H7 (cell line): Measurements from ENCODE around the gene NHLRC4. TPM values are rescaled to one million over a fixed set of nuclear protein-coding genes. Genes with fewer than 3 reads are reported as not detected.

ENCODE experiments used
- DNase-seq: peaks from one replicate; pipeline ENCODE4 v3.0.0; 2012
- H3K27me3 ChIP-seq: 2 replicates; pipeline ENCODE4 v1.6.0; 2011; ENCODE audit warnings: mild to moderate bottlenecking, low read length; ENCODE audit not compliant: control insufficient read depth, insufficient read depth
- H3K36me3 ChIP-seq: replicated peaks from 2 replicates; pipeline ENCODE4 v1.5.1; 2011; ENCODE audit warnings: low read length; ENCODE audit not compliant: control insufficient read depth, insufficient read depth
- H3K4me3 ChIP-seq: 2 replicates; pipeline ENCODE4 v1.5.1; 2011; ENCODE audit warnings: low read depth, mild to moderate bottlenecking, control low read depth, low read length, moderate library complexity; ENCODE audit not compliant: insufficient read depth
- total RNA-seq: library from RNA; depleted of rRNA; stranded (reverse); fragments of >200 nt; shearing (Covaris generic); gene quantifications from 2 replicates; pipeline ENCODE4 v1.2.3, GENCODE V29; 2014

NHLRC4 gene
- total RNA-seq, 1 experiment from 2014 or later: 1.1 TPM

- H3K4me3 ChIP-seq: no peak overlapping the region
These were observed 12.0 kb upstream of the NHLRC4 start for GRCh38 chr16:554640-555365.

GRCh38 chr16:555528-556473, 11.0 kb upstream of the NHLRC4 start:
- peak; percentile 81 for DNase-seq
- Histone ChIP-seq H3K36me3 (no peaks in the 10 kb centered on the region), H3K27me3 (peaks cover 17% of the 10 kb centered on the region), H3K4me3 (no peak overlapping the region)

More at GRCh38 chr16:554640-555365, 12.0 kb upstream of the NHLRC4 start:
- H3K27me3 ChIP-seq: peaks cover 11% of the 10 kb centered on the region
- DNase-seq: peak; percentile 76
- no peaks in the 10 kb centered on the region for H3K36me3 ChIP-seq

GRCh38 chr16:556474-557173, 10.2 kb upstream of the NHLRC4 start:
- peak; percentile 82 for DNase-seq
- H3K27me3 ChIP-seq: peaks cover 25% of the 10 kb centered on the region
- H3K36me3 ChIP-seq: no peaks in the 10 kb centered on the region

GRCh38 chr16:557463-558297, 9.1 kb upstream of the NHLRC4 start:
- DNase-seq: peak; percentile 72
- Histone ChIP-seq H3K4me3 (no peak overlapping the region), H3K27me3 (peaks cover 26% of the 10 kb centered on the region)

More at GRCh38 chr16:556474-557173, 10.2 kb upstream of the NHLRC4 start:
- H3K4me3 ChIP-seq: no peak overlapping the region

GRCh38 chr16:558298-559020, 8.3 kb upstream of the NHLRC4 start:
- peak; percentile 75 for DNase-seq
- Histone ChIP-seq H3K27me3 (peaks cover 26% of the 10 kb centered on the region), H3K36me3 (no peaks in the 10 kb centered on the region), H3K4me3 (no peak overlapping the region)

More at GRCh38 chr16:557463-558297, 9.1 kb upstream of the NHLRC4 start:
- H3K36me3 ChIP-seq: no peaks in the 10 kb centered on the region

GRCh38 chr16:559021-559380, 7.8 kb upstream of the NHLRC4 start:
- Histone ChIP-seq H3K27me3 (peaks cover 26% of the 10 kb centered on the region), H3K4me3 (no peak overlapping the region), H3K36me3 (no peaks in the 10 kb centered on the region)
- no peak for DNase-seq

GRCh38 chr16:559411-560203, 7.2 kb upstream of the NHLRC4 start:
- Histone ChIP-seq H3K36me3 (no peaks in the 10 kb centered on the region), H3K4me3 (peak overlapping the region; percentile 28; the same call in 1 of the 2 replicates), H3K27me3 (peaks cover 26% of the 10 kb centered on the region)
- peak; percentile 92 for DNase-seq

GRCh38 chr16:560204-560700, 6.6 kb upstream of the NHLRC4 start, which contains the start of gene PRR35:
PRR35 (plus strand) TSS chr16:560394; CDS start chr16:563295, 2,901 bp downstream.
- peaks cover 26% of the 10 kb centered on the region for H3K27me3 ChIP-seq
- H3K4me3 ChIP-seq: peak within 1 kb of the TSS; percentile 29
- DNase-seq: peak; percentile 88

GRCh38 chr16:560701-561412, 5.9 kb upstream of the NHLRC4 start:
- peak; percentile 94 for DNase-seq
- H3K36me3 ChIP-seq: no peaks in the 10 kb centered on the region
- H3K27me3 ChIP-seq: peaks cover 26% of the 10 kb centered on the region
- no peak overlapping the region for H3K4me3 ChIP-seq

More at GRCh38 chr16:560204-560700, 6.6 kb upstream of the NHLRC4 start, which contains the start of gene PRR35:
- H3K36me3 ChIP-seq: no peaks in the 10 kb centered on the region

GRCh38 chr16:561413-561794, 5.4 kb upstream of the NHLRC4 start:
- DNase-seq: no peak
- Histone ChIP-seq H3K4me3 (no peak overlapping the region), H3K27me3 (peaks cover 26% of the 10 kb centered on the region), H3K36me3 (no peaks in the 10 kb centered on the region)

- Histone ChIP-seq H3K36me3 (no peaks in the 10 kb centered on the region), H3K4me3 (no peak overlapping the region), H3K27me3 (peaks cover 26% of the 10 kb centered on the region)
- DNase-seq: peak; percentile 76
These were observed 4.6 kb upstream of the NHLRC4 start for GRCh38 chr16:561957-562938.
